B cell (primary cell): ENCODE results near the gene SLC12A3. TPM values are rescaled to one million over a fixed set of nuclear protein-coding genes. Genes with fewer than 3 reads are reported as not detected.
"Not testable (repeated sequence)": the region's sequence is repeated elsewhere in the genome, so short reads cannot be mapped to it uniquely, and the experiment has no call there.

ENCODE experiments used
- ATAC-seq: fragments of 200-7000 bp; cut with Tn5 transposase; one replicate; pipeline ENCODE4 v1.10.0; 2021; ENCODE audit warnings: low read depth, mild to moderate bottlenecking, moderate number of reproducible peaks, moderate library complexity
- CTCF ChIA-PET: fragments of 350-600 bp; sonication (Branson Sonifier 250); formaldehyde crosslinking; loops from one replicate; lab custom pipeline; 2021; ENCODE audit warnings: antibody characterized with exemption, inconsistent platforms; lab: Charles Lee
- POLR2A ChIA-PET: fragments of 350-600 bp; sonication (Branson Sonifier 250); formaldehyde crosslinking; loops from one replicate; lab custom pipeline; 2021; ENCODE audit warnings: antibody characterized with exemption; lab: Charles Lee
- DNase-seq: peaks from one replicate; pipeline ENCODE4 v3.0.0; 2013
- H2AFZ ChIP-seq: 2 replicates; pipeline ENCODE4 v1.6.1; 2012; ENCODE audit warnings: mild to moderate bottlenecking, low read depth, low read length; ENCODE audit not compliant: insufficient read depth, poor library complexity, severe bottlenecking
- H3K27ac ChIP-seq, 2 donors: 1 replicate in 1 of 2; 2 replicates in 1 of 2; pipeline ENCODE4 v1.5.1; 2012 to 2013; ENCODE audit warnings: low read length in 2 of 2, mild to moderate bottlenecking in 2 of 2, moderate library complexity in 1 of 2
- H3K27me3 ChIP-seq, 4 experiments: fragments of 200-600 bp in 1 of 4; sonication (generic) in 1 of 4; replicated peaks in 1 of 4; 1 replicate in 2 of 4; 2 replicates in 2 of 4; pipeline versions ENCODE4 v1.6.1 to v1.7.0; 2013 to 2016; ENCODE audit warnings: low read length in 3 of 4, mild to moderate bottlenecking in 2 of 4, mixed read lengths in 1 of 4, moderate library complexity in 1 of 4; ENCODE audit not compliant: insufficient read depth in 4 of 4, control insufficient read depth in 3 of 4; ENCODE audit errors: control extremely low read depth in 1 of 4
- H3K36me3 ChIP-seq, 2 experiments: replicated peaks in 1 of 2; 1 replicate in 1 of 2; 2 replicates in 1 of 2; pipeline versions ENCODE4 v1.6.1 to v1.7.1; 2013; ENCODE audit warnings: low read length in 1 of 2; ENCODE audit not compliant: insufficient read depth in 2 of 2, control insufficient read depth in 1 of 2; ENCODE audit errors: control extremely low read depth in 1 of 2, extremely low read depth in 1 of 2
- H3K4me1 ChIP-seq, 2 donors: fragments of 200-600 bp in 1 of 2; sonication (generic) in 1 of 2; 1 replicate in 1 of 2; 2 replicates in 1 of 2; pipeline versions ENCODE4 v1.5.1 to v1.6.1; 2013 to 2017; ENCODE audit warnings: low read length in 2 of 2; ENCODE audit not compliant: control insufficient read depth in 2 of 2, insufficient read depth in 2 of 2
- H3K4me2 ChIP-seq: replicated peaks from 2 replicates; pipeline ENCODE3; 2012; ENCODE audit warnings: mild to moderate bottlenecking, low read depth, low read length; ENCODE audit not compliant: poor library complexity, severe bottlenecking
- H3K4me3 ChIP-seq, 5 experiments: fragments of 200-600 bp in 1 of 5; sonication (generic) in 1 of 5; 1 replicate in 3 of 5; 2 replicates in 2 of 5; pipeline versions ENCODE4 v1.5.1 to v1.7.0; 2011 to 2016; ENCODE audit warnings: low read length in 4 of 5, mild to moderate bottlenecking in 4 of 5, low read depth in 2 of 5, control low read depth in 1 of 5, moderate library complexity in 1 of 5; ENCODE audit not compliant: insufficient read depth in 1 of 5; ENCODE audit errors: control extremely low read depth in 1 of 5, extremely low read depth in 1 of 5
- H3K79me2 ChIP-seq: fragments of 200-600 bp; sonication (generic); one replicate; pipeline ENCODE4 v1.6.0; 2016; ENCODE audit warnings: low read length; ENCODE audit not compliant: control insufficient read depth, insufficient read depth
- H3K9ac ChIP-seq: fragments of 200-600 bp; sonication (generic); 2 replicates; pipeline ENCODE4 v1.6.1; 2017; ENCODE audit warnings: mild to moderate bottlenecking, low read length, moderate library complexity
- H3K9me3 ChIP-seq, 3 donors: one replicate each; pipeline versions ENCODE4 v1.6.1 to v1.7.1; 2013; ENCODE audit warnings: low read length in 2 of 3; ENCODE audit not compliant: control insufficient read depth in 2 of 3, insufficient read depth in 1 of 3; ENCODE audit errors: control extremely low read depth in 1 of 3
- H4K20me1 ChIP-seq: 2 replicates; pipeline ENCODE4 v1.6.0; 2012; ENCODE audit warnings: mild to moderate bottlenecking, low read length; ENCODE audit not compliant: insufficient read depth, control insufficient read depth, poor library complexity, severe bottlenecking
- H3K27ac Mint-ChIP-seq: one replicate; pipeline ENCODE4 v1.8.0; 2021; ENCODE audit warnings: mixed read lengths
- H3K27me3 Mint-ChIP-seq: one replicate; pipeline ENCODE4 v1.8.0; 2021; ENCODE audit warnings: mixed read lengths
- H3K4me1 Mint-ChIP-seq: one replicate; pipeline ENCODE4 v1.8.0; 2021; ENCODE audit warnings: mixed read lengths
- H3K4me3 Mint-ChIP-seq: one replicate; pipeline ENCODE4 v1.8.0; 2021; ENCODE audit warnings: mixed read lengths
- H3K9me3 Mint-ChIP-seq: one replicate; pipeline ENCODE4 v1.8.0; 2022; ENCODE audit warnings: mixed read lengths; ENCODE audit not compliant: insufficient read depth
- EZH2 ChIP-seq: IDR thresholded peaks from 2 replicates; pipeline ENCODE4 v1.6.1; 2012; ENCODE audit warnings: borderline replicate concordance, low read depth, mild to moderate bottlenecking, moderate library complexity, low read length; ENCODE audit not compliant: insufficient read depth, poor library complexity, severe bottlenecking
- WGBS: methylation state at CpG from one replicate; pipeline ENCODE4 v1.1.5; 2013; ENCODE audit warnings: missing lambda C conversion rate; ENCODE audit not compliant: insufficient coverage; 5-methylcytosine and 5-hydroxymethylcytosine counted together
- intact Hi-C: fragments of 100-400 bp; cut with micrococcal nuclease; formaldehyde crosslinking; loops from one replicate; pipeline ENCODE4 v1.10.0; 2022
- polyA plus RNA-seq: library from polyadenylated mRNA; depleted of rRNA; stranded (reverse); fragments of >200 nt; gene quantifications from 2 replicates; pipeline ENCODE4 v1.2.3, GENCODE V29; 2012
- total RNA-seq, 2 donors: library from RNA; stranded (reverse); fragments of 120-200 nt in 1 of 2; gene quantifications; 1 replicate in 1 of 2; 2 replicates in 1 of 2; pipeline versions ENCODE4 v1.2.3 to v1.2.4, GENCODE V29; 2013 to 2022
- TF ChIP-seq, protein P1 (sequence below): fragments of 200-600 bp; IDR thresholded peaks from one replicate; pipeline ENCODE4 v1.8.0; 2022; ENCODE audit warnings: antibody characterized with exemption, mild to moderate bottlenecking

Gene SLC12A3
- total and polyA plus RNA-seq, 2 donors (not counting 1 experiment from before 2014, with no cell fraction given): 1.3 to 4.9 TPM

- no peaks in the 10 kb centered on the region for H3K79me2 ChIP-seq
- DNase-seq: no peak
- Mint-ChIP-seq H3K27me3 (no peaks in the 10 kb centered on the region), H3K27ac (no peak overlapping the region), H3K9me3 (no peaks in the 10 kb centered on the region), H3K4me3 (no peak overlapping the region), H3K4me1 (peaks cover 11% of the 10 kb centered on the region)
- no peak overlapping the region for H2AFZ ChIP-seq
- H3K9me3 ChIP-seq: no peaks in the 10 kb centered on the region
- no peak overlapping the region for H3K4me2 ChIP-seq
- H4K20me1 ChIP-seq: no peaks in the 10 kb centered on the region
- no peaks in the 10 kb centered on the region for H3K36me3 ChIP-seq
- H3K9ac ChIP-seq: no peak overlapping the region
- intact Hi-C loops: no loop called here
- H3K4me3 ChIP-seq: no peak overlapping the region
- ATAC-seq: no peak
- no peak overlapping the region for H3K27ac ChIP-seq
- ChIA-PET CTCF (interaction anchor here (1.2 to 1.9 kb wide), 3 partner anchors 14 to 17 kb away, joined by 3 to 5 read pairs (median 4); no protein-coding TSS in a partner anchor), POLR2A (interaction anchor here (0.9 to 1.8 kb wide), 2 partner anchors 9 to 27 kb away, joined by 4 to 5 read pairs; no protein-coding TSS in a partner anchor)
- no peak for TF ChIP-seq EZH2
- TF ChIP-seq, protein P1, sequence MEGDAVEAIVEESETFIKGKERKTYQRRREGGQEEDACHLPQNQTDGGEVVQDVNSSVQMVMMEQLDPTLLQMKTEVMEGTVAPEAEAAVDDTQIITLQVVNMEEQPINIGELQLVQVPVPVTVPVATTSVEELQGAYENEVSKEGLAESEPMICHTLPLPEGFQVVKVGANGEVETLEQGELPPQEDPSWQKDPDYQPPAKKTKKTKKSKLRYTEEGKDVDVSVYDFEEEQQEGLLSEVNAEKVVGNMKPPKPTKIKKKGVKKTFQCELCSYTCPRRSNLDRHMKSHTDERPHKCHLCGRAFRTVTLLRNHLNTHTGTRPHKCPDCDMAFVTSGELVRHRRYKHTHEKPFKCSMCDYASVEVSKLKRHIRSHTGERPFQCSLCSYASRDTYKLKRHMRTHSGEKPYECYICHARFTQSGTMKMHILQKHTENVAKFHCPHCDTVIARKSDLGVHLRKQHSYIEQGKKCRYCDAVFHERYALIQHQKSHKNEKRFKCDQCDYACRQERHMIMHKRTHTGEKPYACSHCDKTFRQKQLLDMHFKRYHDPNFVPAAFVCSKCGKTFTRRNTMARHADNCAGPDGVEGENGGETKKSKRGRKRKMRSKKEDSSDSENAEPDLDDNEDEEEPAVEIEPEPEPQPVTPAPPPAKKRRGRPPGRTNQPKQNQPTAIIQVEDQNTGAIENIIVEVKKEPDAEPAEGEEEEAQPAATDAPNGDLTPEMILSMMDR: no peak
- no peaks in the 10 kb centered on the region for H3K27me3 ChIP-seq
- peaks cover 5 to 13% of the 10 kb centered on the region in 2 donors for H3K4me1 ChIP-seq
- 95% methylated on average over 14 of the region's 14 CpGs for WGBS
These were observed 19.1 kb downstream of the SLC12A3 start for GRCh38 chr16:56884026-56884582.

DNA sequence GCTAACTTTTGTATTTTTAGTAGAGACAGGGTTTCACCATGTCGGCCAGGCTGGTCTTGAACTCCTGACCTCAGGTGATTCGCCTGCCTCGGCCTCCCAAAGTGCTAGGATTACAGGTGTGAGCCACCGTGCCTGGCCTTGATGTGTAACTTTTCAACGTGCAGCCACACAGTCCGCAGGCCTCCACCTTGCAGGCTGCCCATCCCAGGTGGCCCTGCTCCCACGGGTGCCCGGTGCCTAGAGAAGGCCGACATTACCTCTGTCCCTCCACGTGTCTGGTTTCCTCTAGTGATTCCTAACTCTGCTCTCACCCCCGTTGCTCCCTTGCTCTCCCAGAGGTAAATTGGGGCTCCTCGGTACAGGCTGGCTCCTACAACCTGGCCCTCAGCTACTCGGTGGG, 19.9 kb downstream of the SLC12A3 start:
- WGBS: 96% methylated on average over 13 of the region's 13 CpGs
- H3K27ac Mint-ChIP-seq, ATAC-seq, H4K20me1 ChIP-seq, H3K36me3 ChIP-seq, DNase-seq, H3K4me3 Mint-ChIP-seq, intact Hi-C loops, H3K9me3 Mint-ChIP-seq, H3K4me3 ChIP-seq, H3K9me3 ChIP-seq, H3K27me3 Mint-ChIP-seq, H3K4me2 ChIP-seq, H3K27me3 ChIP-seq, H3K9ac ChIP-seq, H2AFZ ChIP-seq, H3K79me2 ChIP-seq, H3K27ac ChIP-seq: not testable (repeated sequence)
- H3K4me1 Mint-ChIP-seq: peaks cover 17% of the 10 kb centered on the region
- H3K4me1 ChIP-seq: peaks cover 6 to 18% of the 10 kb centered on the region in 2 donors
- POLR2A ChIA-PET: interaction anchor here (0.9 kb wide), 1 partner anchor 10 kb away, joined by 4 read pairs; no protein-coding TSS in a partner anchor
- CTCF ChIA-PET: interaction anchor here (1.0 kb wide), 1 partner anchor 10 kb away, joined by 3 read pairs; no protein-coding TSS in a partner anchor
